ENCODE measurements around the gene ZNF804B. TPM values are rescaled to one million over a fixed set of nuclear protein-coding genes. Genes with fewer than 3 reads are reported as not detected.
A peak's percentile ranks its signal among the peaks of the same experiment; 100 is the strongest.

Gene ZNF804B
- total RNA-seq, 2 donors from 2014 or later = 0.13 to 0.49 TPM

DNA sequence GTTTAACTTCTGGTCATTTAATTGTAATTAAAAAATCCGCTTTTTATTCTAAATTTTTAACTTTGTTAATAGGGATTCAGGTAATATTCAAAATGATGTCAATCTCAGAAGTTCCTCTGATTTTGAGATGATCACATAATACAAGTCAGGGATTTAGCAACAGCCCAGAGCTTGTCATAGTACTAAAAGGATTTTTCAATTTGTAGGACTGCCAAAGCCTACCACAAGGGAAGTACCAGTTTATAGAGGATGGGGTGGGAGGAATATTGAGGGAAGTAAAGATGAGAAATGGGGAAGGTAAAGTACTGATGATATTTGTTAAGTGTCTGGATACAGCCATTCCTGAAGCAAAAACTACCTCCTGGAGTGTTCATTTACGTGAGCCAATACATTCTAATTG lies 314.3 kb downstream of the ZNF804B start:
- TF ChIP-seq, protein P1, sequence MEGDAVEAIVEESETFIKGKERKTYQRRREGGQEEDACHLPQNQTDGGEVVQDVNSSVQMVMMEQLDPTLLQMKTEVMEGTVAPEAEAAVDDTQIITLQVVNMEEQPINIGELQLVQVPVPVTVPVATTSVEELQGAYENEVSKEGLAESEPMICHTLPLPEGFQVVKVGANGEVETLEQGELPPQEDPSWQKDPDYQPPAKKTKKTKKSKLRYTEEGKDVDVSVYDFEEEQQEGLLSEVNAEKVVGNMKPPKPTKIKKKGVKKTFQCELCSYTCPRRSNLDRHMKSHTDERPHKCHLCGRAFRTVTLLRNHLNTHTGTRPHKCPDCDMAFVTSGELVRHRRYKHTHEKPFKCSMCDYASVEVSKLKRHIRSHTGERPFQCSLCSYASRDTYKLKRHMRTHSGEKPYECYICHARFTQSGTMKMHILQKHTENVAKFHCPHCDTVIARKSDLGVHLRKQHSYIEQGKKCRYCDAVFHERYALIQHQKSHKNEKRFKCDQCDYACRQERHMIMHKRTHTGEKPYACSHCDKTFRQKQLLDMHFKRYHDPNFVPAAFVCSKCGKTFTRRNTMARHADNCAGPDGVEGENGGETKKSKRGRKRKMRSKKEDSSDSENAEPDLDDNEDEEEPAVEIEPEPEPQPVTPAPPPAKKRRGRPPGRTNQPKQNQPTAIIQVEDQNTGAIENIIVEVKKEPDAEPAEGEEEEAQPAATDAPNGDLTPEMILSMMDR (conservative IDR thresholded peaks at IDR 0.05) = no peak
- 80% methylated on average over 2 of the region's 2 CpGs; no CpG with 5 or more reads in 1 of the 2 experiments for WGBS, 2 experiments (ENCODE audit: insufficient coverage in 1 of 2, insufficient read length in 1 of 2)
- H3K27ac Mint-ChIP-seq = no peak overlapping the region

GRCh38 chr7:89077992-89078391 lies 318.5 kb downstream of the ZNF804B start:
- no peaks in the 10 kb centered on the region for H3K36me3 ChIP-seq (ENCODE audit: control insufficient read depth, insufficient read depth, low read length)
- no peak overlapping the region for H3K4me3 ChIP-seq (ENCODE audit: low read length)
- 97% methylated on average over 2 of the region's 3 CpGs; no CpG with 5 or more reads in 1 of the 2 experiments for WGBS, 2 experiments (ENCODE audit: insufficient coverage in 1 of 2, insufficient read length in 1 of 2)
- TF ChIP-seq, protein P1 (conservative IDR thresholded peaks at IDR 0.05) = no peak
- Mint-ChIP-seq H3K27ac (no peak overlapping the region), H3K4me1 (no peaks in the 10 kb centered on the region), H3K27me3 (ENCODE audit: insufficient read depth) (no peaks in the 10 kb centered on the region), H3K9me3 (peaks cover 21% of the 10 kb centered on the region), H3K36me3 (ENCODE audit: low read depth) (peaks cover 8% of the 10 kb centered on the region), H3K4me3 (no peak overlapping the region)
- no peak for DNase-seq
- H3K9me3 ChIP-seq (ENCODE audit: control insufficient read depth, low read length) = peaks cover 15% of the 10 kb centered on the region
- H3K9ac ChIP-seq (ENCODE audit: extremely low read depth, low read length, poor library complexity, severe bottlenecking) = no peak overlapping the region
- no peaks in the 10 kb centered on the region for H3K27me3 ChIP-seq (ENCODE audit: control insufficient read depth, insufficient read depth, low read length, poor library complexity, severe bottlenecking)
- H3K27ac ChIP-seq (ENCODE audit: low read depth, low read length) = no peak overlapping the region
- no peaks in the 10 kb centered on the region for H3K4me1 ChIP-seq (ENCODE audit: control insufficient read depth, insufficient read depth, low read length)

More for the DNA sequence above, 314.3 kb downstream of the ZNF804B start:
- Histone ChIP-seq H3K4me1 (ENCODE audit: control insufficient read depth, insufficient read depth, low read length) (no peaks in the 10 kb centered on the region), H3K36me3 (ENCODE audit: control insufficient read depth, insufficient read depth, low read length) (no peaks in the 10 kb centered on the region), H3K9ac (ENCODE audit: extremely low read depth, low read length, poor library complexity, severe bottlenecking) (no peak overlapping the region), H3K27me3 (ENCODE audit: control insufficient read depth, insufficient read depth, low read length, poor library complexity, severe bottlenecking) (no peaks in the 10 kb centered on the region), H3K9me3 (ENCODE audit: control insufficient read depth, low read length) (peaks cover 15% of the 10 kb centered on the region), H3K4me3 (ENCODE audit: low read length) (no peak overlapping the region), H3K27ac (ENCODE audit: low read depth, low read length) (no peak overlapping the region)
- no peak overlapping the region for H3K4me3 Mint-ChIP-seq
- peaks cover 21% of the 10 kb centered on the region for H3K9me3 Mint-ChIP-seq
- no peaks in the 10 kb centered on the region for H3K4me1 Mint-ChIP-seq
- no peaks in the 10 kb centered on the region for H3K27me3 Mint-ChIP-seq (ENCODE audit: insufficient read depth)
- DNase-seq = no peak
- peaks cover 8% of the 10 kb centered on the region for H3K36me3 Mint-ChIP-seq (ENCODE audit: low read depth)

DNA sequence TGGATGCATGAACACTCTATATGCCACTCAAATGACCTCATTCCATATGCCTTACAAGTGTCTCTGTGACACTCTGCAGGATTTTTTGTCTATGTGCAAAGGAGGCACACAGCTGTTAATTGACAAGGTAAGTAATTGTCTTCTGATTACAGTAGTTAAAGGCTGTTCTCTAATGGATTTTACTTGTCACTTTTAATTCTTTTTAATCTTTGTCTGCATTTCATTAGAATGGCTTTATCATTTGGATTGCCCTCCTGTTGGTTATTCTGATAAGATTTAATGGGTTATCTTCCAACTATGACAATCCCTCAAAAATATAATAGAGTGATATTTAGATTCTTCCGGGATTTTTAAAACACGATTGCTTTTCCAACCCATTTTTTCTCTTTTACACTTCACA lies 326.1 kb downstream of the ZNF804B start:
- peaks cover 30% of the 10 kb centered on the region for H3K4me1 Mint-ChIP-seq

More for the DNA sequence above, 326.1 kb downstream of the ZNF804B start:
- WGBS, 2 experiments (ENCODE audit: insufficient coverage in 1 of 2, insufficient read length in 1 of 2) = 52% methylated on average over 2 of the region's 2 CpGs; no CpG with 5 or more reads in 1 of the 2 experiments
- H3K4me1 ChIP-seq (ENCODE audit: control insufficient read depth, insufficient read depth, low read length) = peaks cover 6% of the 10 kb centered on the region
- no peak overlapping the region for H3K4me3 ChIP-seq (ENCODE audit: low read length)
- H3K9ac ChIP-seq (ENCODE audit: extremely low read depth, low read length, poor library complexity, severe bottlenecking) = no peak overlapping the region
- no peaks in the 10 kb centered on the region for H3K36me3 Mint-ChIP-seq (ENCODE audit: low read depth)
- H3K4me3 Mint-ChIP-seq = no peak overlapping the region
- DNase-seq = no peak
- H3K36me3 ChIP-seq (ENCODE audit: control insufficient read depth, insufficient read depth, low read length) = no peaks in the 10 kb centered on the region
- H3K27me3 Mint-ChIP-seq (ENCODE audit: insufficient read depth) = no peaks in the 10 kb centered on the region
- no peaks in the 10 kb centered on the region for H3K9me3 Mint-ChIP-seq
- no peaks in the 10 kb centered on the region for H3K27me3 ChIP-seq (ENCODE audit: control insufficient read depth, insufficient read depth, low read length, poor library complexity, severe bottlenecking)
- no peaks in the 10 kb centered on the region for H3K9me3 ChIP-seq (ENCODE audit: control insufficient read depth, low read length)
- H3K27ac Mint-ChIP-seq = peak overlapping the region; percentile 82
- no peak overlapping the region for H3K27ac ChIP-seq (ENCODE audit: low read depth, low read length)
- TF ChIP-seq, protein P1 (conservative IDR thresholded peaks at IDR 0.05) = no peak

Measured in endodermal cell (in vitro differentiated cells).